ENCODE measurements around the gene BLZF1.

GRCh38 chr1:169367686-169368405 is at the start of gene BLZF1, which contains the start of gene NME7:
- TF ChIP-seq GATA3 (IDR thresholded peaks at IDR 0.05; ENCODE audit: low read depth, low read length) (no peak), GATA2 (IDR thresholded peaks at IDR 0.05; ENCODE audit: low read depth, low read length) (no peak)
